ENCODE results near the gene MTSS2. TPM values are rescaled to one million over a fixed set of nuclear protein-coding genes. Genes with fewer than 3 reads are reported as not detected.
"Not testable (repeated sequence)": the region's sequence is repeated elsewhere in the genome, so short reads cannot be mapped to it uniquely, and the experiment has no call there.

MTSS2 gene
- total RNA-seq, 5 donors from 2014 or later (not counting 1 experiment from before 2014, with no cell fraction given) = 2.2 to 7.1 (median 5.1) TPM

GRCh38 chr16:70647441-70648359 lies 38.2 kb downstream of the MTSS2 start:
- Histone ChIP-seq H3K9me3 (no peaks in the 10 kb centered on the region), H3K27me3 (replicated peaks in 1 of 2; ENCODE audit: control insufficient read depth in 2 of 2, extremely low read depth in 1 of 2, insufficient read depth in 2 of 2, low read length in 1 of 2) (peaks cover 0 to 15% of the 10 kb centered on the region in 2 experiments), H3K27ac (ENCODE audit: low read length) (no peak overlapping the region), H3K36me3 (ENCODE audit: control insufficient read depth in 2 of 2, extremely low read depth in 1 of 2, insufficient read depth in 1 of 2, low read length in 1 of 2) (no peaks in the 10 kb centered on the region), H3K4me3 (ENCODE audit: control insufficient read depth in 1 of 2, extremely low read depth in 1 of 2, low read length in 1 of 2) (no peak overlapping the region), H3K4me1 (ENCODE audit: control insufficient read depth in 1 of 2, extremely low read depth in 1 of 2, insufficient read depth in 2 of 2, low read length in 2 of 2) (no peaks in the 10 kb centered on the region)
- Mint-ChIP-seq H3K4me1 (no peaks in the 10 kb centered on the region), H3K36me3 (no peaks in the 10 kb centered on the region), H3K27me3 (no peaks in the 10 kb centered on the region), H3K9me3 (no peaks in the 10 kb centered on the region), H3K27ac (no peak overlapping the region), H3K4me3 (no peak overlapping the region)
- WGBS (ENCODE audit: insufficient coverage) = 81% methylated on average over 10 of the region's 15 CpGs
- POLR2A ChIA-PET = no interaction called here
- CTCF ChIA-PET = no interaction called here
- ATAC-seq (replicated peaks in 1 of 4) (no peak), DNase-seq (no peak)

GRCh38 chr16:70646260-70647241 lies 39.3 kb downstream of the MTSS2 start, which contains the start of gene IL34:
Gene IL34 (plus strand): TSS chr16:70646559. CDS start chr16:70646948, 389 bp downstream.
- Histone ChIP-seq H3K4me3 (ENCODE audit: control insufficient read depth in 1 of 2, extremely low read depth in 1 of 2, low read length in 1 of 2) (no peak within 1 kb of the TSS), H3K27me3 (replicated peaks in 1 of 2; ENCODE audit: control insufficient read depth in 2 of 2, extremely low read depth in 1 of 2, insufficient read depth in 2 of 2, low read length in 1 of 2) (peaks cover 0 to 15% of the 10 kb centered on the region in 2 experiments), H3K9me3 (no peaks in the 10 kb centered on the region), H3K4me1 (ENCODE audit: control insufficient read depth in 1 of 2, extremely low read depth in 1 of 2, insufficient read depth in 2 of 2, low read length in 2 of 2) (no peaks in the 10 kb centered on the region), H3K27ac (ENCODE audit: low read length) (no peak within 1 kb of the TSS), H3K36me3 (ENCODE audit: control insufficient read depth in 2 of 2, extremely low read depth in 1 of 2, insufficient read depth in 1 of 2, low read length in 1 of 2) (no peaks in the 10 kb centered on the region)
- no peaks in the 10 kb centered on the region for H3K4me1 Mint-ChIP-seq
- no peak within 1 kb of the TSS for H3K27ac Mint-ChIP-seq
- no peaks in the 10 kb centered on the region for H3K9me3 Mint-ChIP-seq
- ChIA-PET POLR2A (no interaction called here), CTCF (interaction anchor here in 1 of 2 donors (0.5 kb wide), 1 partner anchor 801 kb away, joined by 3 read pairs; no protein-coding TSS in a partner anchor)
- 90% methylated on average over 30 of the region's 39 CpGs for WGBS (ENCODE audit: insufficient coverage)
- H3K27me3 Mint-ChIP-seq = peaks cover 2 to 3% of the 10 kb centered on the region in 2 donors
- no peaks in the 10 kb centered on the region for H3K36me3 Mint-ChIP-seq
- no peak within 1 kb of the TSS for H3K4me3 Mint-ChIP-seq
- no peak for DNase-seq
- ATAC-seq (replicated peaks in 1 of 4) = no peak

- no peak for DNase-seq
- H3K36me3 ChIP-seq (ENCODE audit: control insufficient read depth in 2 of 2, extremely low read depth in 1 of 2, insufficient read depth in 1 of 2, low read length in 1 of 2) = no peaks in the 10 kb centered on the region
- ChIA-PET CTCF (no interaction called here), POLR2A (no interaction called here)
- WGBS (ENCODE audit: insufficient coverage) = 82% methylated on average over 6 of the region's 10 CpGs
- H3K4me1 ChIP-seq (ENCODE audit: control insufficient read depth in 1 of 2, extremely low read depth in 1 of 2, insufficient read depth in 2 of 2, low read length in 2 of 2) = no peaks in the 10 kb centered on the region
- no peak overlapping the region for H3K27ac Mint-ChIP-seq
- H3K36me3 Mint-ChIP-seq = no peaks in the 10 kb centered on the region
- no peak overlapping the region for H3K4me3 ChIP-seq (ENCODE audit: control insufficient read depth in 1 of 2, extremely low read depth in 1 of 2, low read length in 1 of 2)
- ATAC-seq (replicated peaks in 1 of 4) = no peak
- no peaks in the 10 kb centered on the region for H3K4me1 Mint-ChIP-seq
- H3K27me3 ChIP-seq (replicated peaks in 1 of 2; ENCODE audit: control insufficient read depth in 2 of 2, extremely low read depth in 1 of 2, insufficient read depth in 2 of 2, low read length in 1 of 2) = peaks cover 0 to 15% of the 10 kb centered on the region in 2 experiments
- H3K27me3 Mint-ChIP-seq = peaks cover 6 to 9% of the 10 kb centered on the region in 2 donors
- H3K27ac ChIP-seq (ENCODE audit: low read length) = no peak overlapping the region
- H3K4me3 Mint-ChIP-seq = no peak overlapping the region
- H3K9me3 ChIP-seq = no peaks in the 10 kb centered on the region
- no peaks in the 10 kb centered on the region for H3K9me3 Mint-ChIP-seq
Measured at GRCh38 chr16:70644763-70645597, 40.9 kb downstream of the MTSS2 start.

- ATAC-seq (replicated peaks in 1 of 4); H3K27me3 Mint-ChIP-seq; H3K9me3 ChIP-seq; H3K4me3 ChIP-seq (ENCODE audit: control insufficient read depth in 1 of 2, extremely low read depth in 1 of 2, low read length in 1 of 2); DNase-seq; H3K36me3 Mint-ChIP-seq; POLR2A ChIA-PET; H3K9me3 Mint-ChIP-seq; CTCF ChIA-PET; H3K27ac Mint-ChIP-seq; H3K4me3 Mint-ChIP-seq; H3K27ac ChIP-seq (ENCODE audit: low read length); H3K4me1 ChIP-seq (ENCODE audit: control insufficient read depth in 1 of 2, extremely low read depth in 1 of 2, insufficient read depth in 2 of 2, low read length in 2 of 2); H3K36me3 ChIP-seq (ENCODE audit: control insufficient read depth in 2 of 2, extremely low read depth in 1 of 2, insufficient read depth in 1 of 2, low read length in 1 of 2); H3K4me1 Mint-ChIP-seq: not testable (repeated sequence)
- peaks cover 0 to 19% of the 10 kb centered on the region in 2 experiments for H3K27me3 ChIP-seq (replicated peaks in 1 of 2; ENCODE audit: control insufficient read depth in 2 of 2, extremely low read depth in 1 of 2, insufficient read depth in 2 of 2, low read length in 1 of 2)
- whole genome bisulfite sequencing (ENCODE audit: insufficient coverage) = no CpG with 5 or more reads among the region's 7 CpGs
Measured at GRCh38 chr16:70643264-70643663, 42.6 kb downstream of the MTSS2 start.

- H3K27me3 ChIP-seq (replicated peaks in 1 of 2; ENCODE audit: control insufficient read depth in 2 of 2, extremely low read depth in 1 of 2, insufficient read depth in 2 of 2, low read length in 1 of 2) = peaks cover 0 to 14% of the 10 kb centered on the region in 2 experiments
- no peaks in the 10 kb centered on the region for H3K9me3 ChIP-seq
- H3K36me3 Mint-ChIP-seq = no peaks in the 10 kb centered on the region
- H3K27ac Mint-ChIP-seq = no peak overlapping the region
- no peaks in the 10 kb centered on the region for H3K9me3 Mint-ChIP-seq
- ChIA-PET POLR2A (no interaction called here), CTCF (no interaction called here)
- DNase-seq (no peak), ATAC-seq (replicated peaks in 1 of 4) (no peak)
- H3K4me1 ChIP-seq (ENCODE audit: control insufficient read depth in 1 of 2, extremely low read depth in 1 of 2, insufficient read depth in 2 of 2, low read length in 2 of 2) = no peaks in the 10 kb centered on the region
- no peak overlapping the region for H3K4me3 Mint-ChIP-seq
- WGBS (ENCODE audit: insufficient coverage) = no CpG with 5 or more reads among the region's 1 CpG
- H3K27me3 Mint-ChIP-seq = peaks cover 6 to 9% of the 10 kb centered on the region in 2 donors
- no peak overlapping the region for H3K27ac ChIP-seq (ENCODE audit: low read length)
- no peak overlapping the region for H3K4me3 ChIP-seq (ENCODE audit: control insufficient read depth in 1 of 2, extremely low read depth in 1 of 2, low read length in 1 of 2)
- H3K4me1 Mint-ChIP-seq = no peaks in the 10 kb centered on the region
- H3K36me3 ChIP-seq (ENCODE audit: control insufficient read depth in 2 of 2, extremely low read depth in 1 of 2, insufficient read depth in 1 of 2, low read length in 1 of 2) = no peaks in the 10 kb centered on the region
Measured at GRCh38 chr16:70642633-70643032, 43.2 kb downstream of the MTSS2 start.

Measured in T-cell (primary cell).